ENCODE results near the gene EHMT1. TPM values are rescaled to one million over a fixed set of nuclear protein-coding genes. Genes with fewer than 3 reads are reported as not detected.

The EHMT1 gene
- polyA plus RNA-seq, 1 of the 3 experiments (the other 2 are of a cell fraction), result 39.5 TPM

- Histone ChIP-seq H3K27me3 (ENCODE audit: insufficient read depth) (no peaks in the 10 kb centered on the region), H3K9me2 (no peaks in the 10 kb centered on the region), H3K4me3 (ENCODE audit: low read depth in 2 of 2, low read length in 1 of 2) (no peak overlapping the region), H4K20me1 (ENCODE audit: insufficient read depth) (0 out of 2 replicates have a peak, but pooled peaks cover 6% of the 10 kb centered on the region), H2AFZ (ENCODE audit: low read depth) (no peak overlapping the region), H3K27ac (ENCODE audit: low read depth in 2 of 2, low read length in 1 of 2) (no peak overlapping the region), H3K79me2 (ENCODE audit: insufficient read depth) (0 out of 2 replicates have a peak, but pooled peaks cover 5% of the 10 kb centered on the region), H3F3A (replicated peaks; ENCODE audit: insufficient read depth) (no peaks in the 10 kb centered on the region), H3K36me3 (replicated peaks in 1 of 2; ENCODE audit: control insufficient read depth in 1 of 2, insufficient read depth in 2 of 2, low read length in 1 of 2) (peaks cover 18 to 59% of the 10 kb centered on the region in 2 experiments), H3K9me3 (no peaks in the 10 kb centered on the region), H3K4me2 (no peak overlapping the region), H3K9ac (no peak overlapping the region), H3K4me1 (ENCODE audit: control insufficient read depth in 1 of 2, insufficient read depth in 2 of 2, low read depth in 1 of 2, low read length in 1 of 2) (no peaks in the 10 kb centered on the region)
- ChIA-PET POLR2A (no interaction called here), CTCF (no interaction called here)
- WGBS (ENCODE audit: low lambda C conversion rate), result 90% methylated on average over 20 of the region's 20 CpGs
- TF ChIP-seq PBX3 (IDR thresholded peaks at IDR 0.05) (no peak), SMC3 (IDR thresholded peaks at IDR 0.05; ENCODE audit: low read depth, low read length) (no peak), RFX5 (IDR thresholded peaks at IDR 0.05; ENCODE audit: low read length) (no peak), IRF3 (IDR thresholded peaks at IDR 0.05; ENCODE audit: low read depth, low read length) (no peak), FOSL2 (IDR thresholded peaks at IDR 0.05; ENCODE audit: borderline replicate concordance, low read depth) (no peak), MAX (IDR thresholded peaks at IDR 0.05; ENCODE audit: low read depth) (no peak), REST (IDR thresholded peaks at IDR 0.05; ENCODE audit: low read depth, low read length) (no peak), TAF1 (IDR thresholded peaks at IDR 0.05; ENCODE audit: borderline replicate concordance, low read depth, low read length) (no peak), NRF1 (IDR thresholded peaks at IDR 0.05; ENCODE audit: low read depth, low read length) (no peak), TEAD4 (IDR thresholded peaks at IDR 0.05; ENCODE audit: borderline replicate concordance, insufficient read depth) (no peak), RAD21 (IDR thresholded peaks at IDR 0.05; ENCODE audit: low read length) (no peak), ZBTB33 (IDR thresholded peaks at IDR 0.05; ENCODE audit: borderline replicate concordance, low read depth) (no peak), EP300 (IDR thresholded peaks at IDR 0.05; ENCODE audit: borderline replicate concordance in 1 of 2, low read depth in 1 of 2, low read length in 1 of 2) (no peak), FOXM1 (IDR thresholded peaks at IDR 0.05; ENCODE audit: low read depth) (no peak), GATA2 (CRISPR knock-in tag; IDR thresholded peaks at IDR 0.05) (no peak), POLR2AphosphoS5 (IDR thresholded peaks at IDR 0.05; ENCODE audit: low read depth, low read length) (no peak), MEF2A (IDR thresholded peaks at IDR 0.05; ENCODE audit: borderline replicate concordance, low read depth) (no peak)
- no peak for DNase-seq
Observed at GRCh38 chr9:137784641-137785513, 166.1 kb downstream of the EHMT1 start.
